OCI-LY1 (cell line): ENCODE measurements around the gene OR4X2.

Experiments
- H2AFZ ChIP-seq: fragments of 200-600 bp; sonication (generic), shearing (Covaris generic); 2 replicates; pipeline ENCODE4 v1.6.0; 2014; ENCODE audit warnings: antibody characterized with exemption, mild to moderate bottlenecking, low read length
- H3F3A ChIP-seq: fragments of 200-600 bp; sonication (generic), shearing (Covaris generic); 2 replicates; pipeline ENCODE4 v1.6.0; 2014; ENCODE audit warnings: mild to moderate bottlenecking, antibody characterized with exemption, low read length, moderate library complexity; ENCODE audit not compliant: insufficient read depth
- H3K27ac ChIP-seq: fragments of 200-600 bp; sonication (generic); 2 replicates; pipeline ENCODE4 v1.5.1; 2014; ENCODE audit warnings: low read length, mixed run types, mild to moderate bottlenecking, low read depth; ENCODE audit not compliant: poor library complexity, severe bottlenecking
- H3K27me3 ChIP-seq: fragments of 200-600 bp; sonication (generic); 2 replicates; pipeline ENCODE4 v1.6.0; 2014; ENCODE audit warnings: antibody characterized with exemption, mild to moderate bottlenecking, low read length, moderate library complexity; ENCODE audit not compliant: insufficient read depth
- H3K36me3 ChIP-seq: fragments of 200-600 bp; sonication (generic); 2 replicates; pipeline ENCODE4 v1.6.1; 2014; ENCODE audit warnings: mild to moderate bottlenecking, antibody characterized with exemption, low read length, moderate library complexity, mixed read lengths; ENCODE audit not compliant: insufficient read depth
- H3K4me1 ChIP-seq: fragments of 200-600 bp; sonication (generic); 2 replicates; pipeline ENCODE4 v1.5.1; 2014; ENCODE audit warnings: mild to moderate bottlenecking, low read length, moderate library complexity; ENCODE audit not compliant: insufficient read depth, severe bottlenecking
- H3K4me2 ChIP-seq: fragments of 200-600 bp; sonication (generic), shearing (Covaris generic); 2 replicates; pipeline ENCODE4 v1.6.1; 2014; ENCODE audit warnings: low read length
- H3K4me3 ChIP-seq: fragments of 200-600 bp; sonication (generic); 2 replicates; pipeline ENCODE4 v1.5.1; 2014; ENCODE audit warnings: low read length, low read depth, mild to moderate bottlenecking, mixed read lengths; ENCODE audit not compliant: poor library complexity, severe bottlenecking
- H3K79me2 ChIP-seq: fragments of 200-600 bp; shearing (Covaris generic); 2 replicates; pipeline ENCODE4 v1.6.1; 2016; ENCODE audit warnings: mixed run types, low read length, mixed read lengths; ENCODE audit not compliant: insufficient read depth
- H3K9ac ChIP-seq: fragments of 200-600 bp; sonication (generic), shearing (Covaris generic); 2 replicates; pipeline ENCODE4 v1.6.1; 2014; ENCODE audit warnings: mild to moderate bottlenecking, low read length, mixed read lengths
- H3K9me2 ChIP-seq: fragments of 200-600 bp; sonication (generic), shearing (Covaris generic); 2 replicates; pipeline ENCODE4 v1.6.1; 2014; ENCODE audit warnings: low read depth, mild to moderate bottlenecking, low read length, mixed read lengths
- H3K9me3 ChIP-seq: fragments of 200-600 bp; shearing (Covaris generic); 2 replicates; pipeline ENCODE4 v1.6.1; 2014; ENCODE audit warnings: low read length, mixed read lengths
- H4K20me1 ChIP-seq: fragments of 200-600 bp; sonication (generic), shearing (Covaris generic); 2 replicates; pipeline ENCODE4 v1.6.0; 2016; ENCODE audit warnings: mild to moderate bottlenecking, low read length; ENCODE audit not compliant: insufficient read depth
- CTCF ChIP-seq: fragments of 200-600 bp; sonication (generic), shearing (Covaris generic); IDR thresholded peaks from 2 replicates; pipeline ENCODE4 v1.5.1; 2017; ENCODE audit warnings: mild to moderate bottlenecking, antibody characterized with exemption, low read length, moderate library complexity, mixed read lengths
- EZH2 ChIP-seq: fragments of 200-600 bp; sonication (generic), shearing (Covaris generic); IDR thresholded peaks from 2 replicates; pipeline ENCODE4 v1.8.0; 2017; ENCODE audit warnings: borderline replicate concordance, mixed run types, mild to moderate bottlenecking, antibody characterized with exemption, low read length, moderate library complexity, mixed read lengths

The OR4X2 gene

DNA sequence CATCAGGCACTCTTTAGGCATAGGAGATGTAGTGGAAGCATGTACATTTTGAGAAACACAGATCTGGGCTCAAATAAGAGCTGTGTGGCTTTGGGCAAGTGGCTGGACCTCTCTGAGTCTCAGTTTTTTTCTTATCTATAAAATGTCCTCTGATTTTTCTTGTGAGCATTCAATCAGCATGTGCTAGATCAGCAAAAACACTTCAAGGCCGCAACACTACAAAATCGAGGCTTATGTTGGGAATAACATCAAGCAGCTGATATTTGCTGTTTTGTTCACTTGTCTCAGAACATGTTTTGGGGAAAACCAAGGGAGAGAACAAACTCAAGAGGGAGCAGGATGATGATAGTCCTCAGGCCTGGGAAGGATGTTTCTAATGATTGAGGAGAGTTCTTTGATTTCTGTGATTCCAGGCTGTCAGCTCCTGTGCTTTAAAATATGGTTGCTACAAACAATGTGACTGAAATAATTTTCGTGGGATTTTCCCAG, 18.6 kb downstream of the OR4X2 start, which contains the start of gene OR4X1:
Gene OR4X1 (plus strand): TSS at position 439 of the 489 bp plus-strand sequence. CDS start 0 bp downstream, at position 439.
- H3K9ac ChIP-seq = no peak within 1 kb of the TSS
- H4K20me1 ChIP-seq = no peaks in the 10 kb centered on the region
- no peaks in the 10 kb centered on the region for H3K9me3 ChIP-seq
- H3F3A ChIP-seq = no peaks in the 10 kb centered on the region
- no peak within 1 kb of the TSS for H3K27ac ChIP-seq
- H3K36me3 ChIP-seq = no peaks in the 10 kb centered on the region
- no peaks in the 10 kb centered on the region for H3K9me2 ChIP-seq
- H2AFZ ChIP-seq = no peak within 1 kb of the TSS
- H3K79me2 ChIP-seq = no peaks in the 10 kb centered on the region
- H3K4me1 ChIP-seq = no peaks in the 10 kb centered on the region
- no peaks in the 10 kb centered on the region for H3K27me3 ChIP-seq
- TF ChIP-seq EZH2 (no peak), CTCF (no peak)
- no peak within 1 kb of the TSS for H3K4me2 ChIP-seq
- no peak within 1 kb of the TSS for H3K4me3 ChIP-seq

DNA sequence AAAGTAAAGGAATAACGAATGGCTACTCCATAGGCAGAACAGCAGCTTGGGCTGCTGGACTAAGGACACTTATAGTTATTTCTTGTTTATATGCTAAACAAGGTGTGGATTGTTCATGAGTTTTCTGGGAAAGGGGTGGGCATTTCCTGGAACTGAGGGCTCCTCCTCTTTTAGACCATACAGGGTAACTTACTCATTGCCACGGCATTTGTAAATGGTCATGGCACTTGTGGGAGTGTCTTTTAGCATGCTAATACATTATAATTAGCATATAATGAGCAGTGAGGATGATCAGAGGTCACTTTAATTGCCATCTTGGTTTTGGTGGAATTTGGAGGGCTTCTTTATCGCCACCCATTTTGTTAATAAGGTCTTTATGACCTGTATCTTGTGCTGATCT, 25.7 kb downstream of the OR4X2 start:
- H3K27ac ChIP-seq = no peak overlapping the region
- H3K79me2 ChIP-seq = no peaks in the 10 kb centered on the region
- H3K9ac ChIP-seq = no peak overlapping the region
- H3K9me2 ChIP-seq = no peaks in the 10 kb centered on the region
- TF ChIP-seq CTCF = no peak
- H4K20me1 ChIP-seq = no peaks in the 10 kb centered on the region
- H3F3A ChIP-seq = no peaks in the 10 kb centered on the region
- H3K36me3 ChIP-seq = no peaks in the 10 kb centered on the region
- no peak overlapping the region for H2AFZ ChIP-seq
- no peaks in the 10 kb centered on the region for H3K27me3 ChIP-seq
- no peaks in the 10 kb centered on the region for H3K4me1 ChIP-seq
- no peak overlapping the region for H3K4me3 ChIP-seq
- H3K9me3 ChIP-seq = no peaks in the 10 kb centered on the region
- no peak overlapping the region for H3K4me2 ChIP-seq

GRCh38 chr11:48272606-48273005, 27.7 kb downstream of the OR4X2 start:
- Histone ChIP-seq H3K4me1 (no peaks in the 10 kb centered on the region), H3K9me2 (no peaks in the 10 kb centered on the region), H4K20me1 (no peaks in the 10 kb centered on the region), H3K36me3 (no peaks in the 10 kb centered on the region), H3F3A (no peaks in the 10 kb centered on the region), H3K9me3 (no peaks in the 10 kb centered on the region), H3K27ac (no peak overlapping the region), H3K4me3 (no peak overlapping the region), H3K4me2 (no peak overlapping the region), H3K9ac (no peak overlapping the region), H3K79me2 (no peaks in the 10 kb centered on the region), H3K27me3 (no peaks in the 10 kb centered on the region), H2AFZ (no peak overlapping the region)
- TF ChIP-seq CTCF = no peak
